Stimulated activated CD8-positive, alpha-beta memory T cell treated with anti-CD3 and anti-CD28 coated beads, Interleukin-4, amount 100 ng/mL, for 1 hour (primary cell): ENCODE measurements around the gene RABEP2.
"Not testable (repeated sequence)": the region's sequence is repeated elsewhere in the genome, so short reads cannot be mapped to it uniquely, and the experiment has no call there.

Experiments used
- DNase-seq, 2 donors: peaks; one replicate each; pipeline ENCODE4 v3.0.0-alpha.2; 2020; ENCODE audit warnings: low read depth in 2 of 2, low spot score in 1 of 2

Gene RABEP2

GRCh38 chr16:28933171-28933570 is 8.1 kb upstream of the RABEP2 start:
- DNase-seq, result no peak

DNA sequence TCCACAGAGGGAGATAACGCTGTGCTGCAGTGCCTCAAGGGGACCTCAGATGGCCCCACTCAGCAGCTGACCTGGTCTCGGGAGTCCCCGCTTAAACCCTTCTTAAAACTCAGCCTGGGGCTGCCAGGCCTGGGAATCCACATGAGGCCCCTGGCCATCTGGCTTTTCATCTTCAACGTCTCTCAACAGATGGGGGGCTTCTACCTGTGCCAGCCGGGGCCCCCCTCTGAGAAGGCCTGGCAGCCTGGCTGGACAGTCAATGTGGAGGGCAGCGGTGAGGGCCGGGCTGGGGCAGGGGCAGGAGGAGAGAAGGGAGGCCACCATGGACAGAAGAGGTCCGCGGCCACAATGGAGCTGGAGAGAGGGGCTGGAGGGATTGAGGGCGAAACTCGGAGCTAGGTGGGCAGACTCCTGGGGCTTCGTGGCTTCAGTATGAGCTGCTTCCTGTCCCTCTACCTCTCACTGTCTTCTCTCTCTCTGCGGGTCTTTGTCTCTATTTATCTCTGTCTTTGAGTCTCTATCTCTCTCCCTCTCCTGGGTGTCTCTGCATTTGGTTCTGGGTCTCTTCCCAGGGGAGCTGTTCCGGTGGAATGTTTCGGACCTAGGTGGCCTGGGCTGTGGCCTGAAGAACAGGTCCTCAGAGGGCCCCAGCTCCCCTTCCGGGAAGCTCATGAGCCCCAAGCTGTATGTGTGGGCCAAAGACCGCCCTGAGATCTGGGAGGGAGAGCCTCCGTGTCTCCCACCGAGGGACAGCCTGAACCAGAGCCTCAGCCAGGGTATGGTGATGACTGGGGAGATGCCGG is 7.5 kb upstream of the RABEP2 start:
- DNase-seq, result no peak

DNA sequence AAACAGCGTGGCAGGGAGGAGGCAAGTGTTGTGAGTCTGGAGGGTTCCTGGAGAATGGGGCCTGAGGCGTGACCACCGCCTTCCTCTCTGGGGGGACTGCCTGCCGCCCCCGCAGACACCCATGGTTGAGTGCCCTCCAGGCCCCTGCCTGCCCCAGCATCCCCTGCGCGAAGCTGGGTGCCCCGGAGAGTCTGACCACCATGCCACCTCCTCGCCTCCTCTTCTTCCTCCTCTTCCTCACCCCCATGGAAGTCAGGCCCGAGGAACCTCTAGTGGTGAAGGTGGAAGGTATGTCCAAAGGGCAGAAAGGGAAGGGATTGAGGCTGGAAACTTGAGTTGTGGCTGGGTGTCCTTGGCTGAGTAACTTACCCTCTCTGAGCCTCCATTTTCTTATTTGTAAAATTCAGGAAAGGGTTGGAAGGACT is 6.8 kb upstream of the RABEP2 start, which contains the start of gene CD19:
Gene CD19 (plus strand): TSS at position 171 of the 425 bp plus-strand sequence. CDS start 30 bp downstream, at position 201.
- no peak for DNase-seq

DNA sequence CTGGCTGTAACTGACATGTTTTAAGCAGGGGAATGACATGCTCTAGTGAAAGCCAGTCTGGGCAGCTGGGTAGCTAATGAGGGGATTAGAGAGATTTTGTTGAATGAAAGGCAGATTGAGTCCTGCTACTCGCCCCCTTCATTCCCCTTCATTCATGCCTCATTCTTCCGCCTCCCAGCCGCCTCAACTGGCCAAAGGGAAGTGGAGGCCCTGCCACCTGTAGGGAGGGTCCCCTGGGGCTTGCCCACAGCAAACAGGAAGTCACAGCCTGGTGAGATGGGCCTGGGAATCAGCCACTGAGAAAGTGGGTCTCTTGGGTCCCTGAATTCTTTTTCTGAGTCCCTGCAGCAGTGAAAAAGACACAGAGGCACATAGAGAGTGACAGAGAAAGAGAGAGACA is 5.6 kb upstream of the RABEP2 start:
- DNase-seq, result no peak

DNA sequence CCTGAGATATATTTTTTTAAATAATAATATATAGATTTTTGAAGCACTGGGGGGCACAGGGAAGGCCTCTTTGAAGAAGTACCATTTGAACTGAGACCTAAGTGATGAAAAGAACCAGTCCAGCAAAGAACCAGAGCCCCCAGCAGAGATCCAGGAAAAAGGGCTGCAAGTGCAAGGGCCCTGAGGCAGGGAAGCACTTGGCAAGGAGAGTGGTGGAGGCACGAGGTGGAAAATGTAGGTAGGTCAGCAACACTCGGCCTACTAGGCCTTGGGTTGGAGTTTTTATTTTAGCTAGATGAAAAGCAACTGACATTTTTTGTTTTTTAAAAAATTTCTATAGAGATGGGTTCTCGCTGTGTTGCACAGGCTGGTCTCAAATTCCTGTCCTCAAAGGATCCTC is 5.2 kb upstream of the RABEP2 start:
- DNase-seq, result no peak

DNA sequence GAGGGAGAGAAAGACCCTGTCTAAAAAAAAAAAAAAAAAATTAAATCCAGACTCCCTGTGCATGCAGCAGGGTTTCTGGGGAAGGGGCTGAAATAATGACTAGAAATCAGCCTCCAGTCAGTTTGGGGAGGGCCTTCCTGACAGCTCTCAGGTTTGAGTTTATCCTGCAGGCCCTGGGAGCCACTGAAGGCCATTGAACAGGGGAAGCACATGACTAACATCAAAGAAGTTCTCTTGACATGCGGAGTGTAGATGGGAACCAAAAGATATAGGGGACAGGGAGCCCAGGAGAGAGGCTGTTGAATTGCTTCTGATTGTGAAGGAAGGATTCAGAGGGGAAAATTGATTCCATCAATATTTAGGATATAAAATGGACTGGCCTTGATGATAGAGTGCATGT is 2.8 kb upstream of the RABEP2 start:
- DNase-seq, result no peak

GRCh38 chr16:28926284-28926683 is 1.2 kb upstream of the RABEP2 start:
- DNase-seq, result not testable (repeated sequence)

DNA sequence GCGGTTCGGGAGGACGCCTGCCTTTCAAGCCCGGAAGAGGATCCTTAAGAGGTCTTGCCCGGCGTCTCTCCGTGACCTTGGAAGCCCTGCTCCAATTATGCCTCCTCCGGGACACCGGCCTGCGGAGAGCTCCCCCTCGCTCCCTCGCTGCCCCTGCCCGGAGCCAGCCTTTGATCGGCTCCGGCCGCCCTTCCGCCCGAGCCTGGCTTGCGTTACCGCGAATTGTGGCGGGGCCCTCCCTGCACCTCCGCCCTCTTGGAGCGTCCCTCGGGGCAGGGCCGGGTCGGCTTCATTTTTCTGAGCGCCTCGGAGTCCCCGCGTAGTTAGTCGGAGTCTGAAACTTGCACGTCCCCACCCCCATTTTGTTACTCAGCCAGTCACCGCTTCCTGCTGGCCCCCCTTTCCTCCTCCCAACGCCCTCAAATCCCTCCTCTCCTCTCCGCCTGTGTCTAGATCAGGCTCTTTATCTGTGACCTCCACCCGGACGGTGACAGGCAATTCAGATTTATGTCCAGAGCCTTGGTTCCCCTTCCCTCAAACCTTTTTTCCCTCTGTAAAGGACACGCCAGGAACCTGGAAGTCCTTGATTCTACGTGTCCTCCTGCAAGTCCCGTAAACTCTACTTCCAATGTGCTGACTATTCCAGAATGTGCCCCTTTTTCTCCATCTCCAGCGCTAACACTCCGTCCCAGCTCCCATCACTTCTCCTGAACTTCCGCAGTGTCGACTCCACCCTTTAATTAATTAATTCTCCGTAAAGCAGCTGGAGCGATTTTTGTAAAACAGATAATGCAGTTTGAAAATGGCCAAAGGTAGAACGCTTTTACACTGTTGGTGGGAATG is 569 bp upstream of the RABEP2 start:
- peak; percentile 50 to 51 for DNase-seq

DNA sequence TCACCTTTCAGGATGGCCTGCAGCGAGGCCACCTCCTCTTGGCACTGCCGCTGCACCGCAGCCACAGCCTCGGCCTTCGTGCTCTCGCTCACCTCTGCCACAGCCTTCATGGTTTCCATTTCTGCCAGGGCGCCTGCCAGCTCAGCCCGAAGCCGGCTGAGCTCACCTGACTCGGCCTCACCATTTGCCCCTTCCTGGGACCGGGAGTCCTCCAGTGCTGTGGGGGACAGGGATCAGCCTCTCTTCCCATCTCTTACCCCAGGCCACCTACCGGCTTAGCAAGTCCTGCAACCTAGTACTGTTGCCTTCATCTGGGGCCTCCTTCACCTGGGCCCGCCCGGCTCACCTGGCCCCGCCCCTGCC is 658 bp downstream of the RABEP2 start:
- no peak for DNase-seq

DNA sequence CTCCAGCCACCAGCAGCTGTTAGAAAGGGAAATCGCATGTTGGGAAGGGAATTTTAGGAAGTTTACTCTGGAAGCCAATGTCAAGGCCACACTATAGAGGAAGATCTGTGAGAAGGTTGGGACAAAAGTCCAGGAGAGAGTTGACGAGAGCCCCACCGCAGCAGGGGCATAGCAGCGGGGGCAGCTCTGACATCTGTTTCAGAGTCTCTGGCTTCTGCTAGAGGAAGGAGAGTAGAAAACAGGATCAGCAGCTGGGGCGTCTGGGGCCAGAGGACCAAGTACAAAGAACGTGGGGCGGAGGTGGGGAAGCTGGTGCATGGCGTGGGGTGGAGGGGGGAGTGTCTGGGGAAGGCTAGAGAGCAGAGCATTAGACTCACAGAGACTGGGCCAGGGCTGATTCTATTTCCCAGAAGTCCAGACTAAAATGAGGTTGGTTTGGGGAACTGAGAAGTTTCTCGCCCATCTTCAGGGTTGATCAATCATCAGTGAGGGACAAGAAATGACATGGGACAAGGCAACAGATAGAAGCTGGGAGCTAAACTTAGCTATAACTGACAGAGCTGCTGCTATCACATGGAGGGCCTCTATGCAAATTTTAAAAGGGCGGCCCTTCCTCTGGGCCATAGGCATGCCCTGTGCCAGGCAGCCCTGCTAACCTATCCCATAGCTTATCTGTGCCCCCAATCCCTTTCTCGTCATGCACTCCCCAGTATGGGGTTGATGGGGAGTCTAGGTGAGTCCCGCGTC is 1.2 kb downstream of the RABEP2 start:
- no peak for DNase-seq

GRCh38 chr16:28923231-28923587 is 1.8 kb downstream of the RABEP2 start:
- no peak for DNase-seq

DNA sequence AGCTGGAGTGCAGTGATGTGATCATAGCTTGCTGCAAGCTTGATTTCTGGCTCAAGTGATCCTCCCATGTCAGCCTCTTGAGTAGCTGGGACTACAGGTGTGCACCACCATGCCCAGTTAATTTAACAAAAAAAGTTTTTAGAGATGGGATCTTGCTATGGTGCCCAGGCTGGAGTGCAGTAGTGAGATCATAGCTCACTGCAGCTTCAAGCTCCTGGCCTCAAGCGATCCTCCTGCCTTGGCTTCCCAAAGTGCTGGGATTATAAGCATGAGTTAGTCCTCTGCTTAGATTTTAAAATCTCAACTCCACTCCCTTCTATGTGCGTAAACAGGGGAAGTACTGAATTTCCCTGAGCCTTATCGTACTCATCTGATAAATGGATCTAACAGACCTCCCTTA is 6.3 kb downstream of the RABEP2 start:
- no peak for DNase-seq

GRCh38 chr16:28917095-28917494 is 7.9 kb downstream of the RABEP2 start:
- DNase-seq, result no peak

GRCh38 chr16:28915181-28915580 is 9.9 kb downstream of the RABEP2 start:
- no peak for DNase-seq

GRCh38 chr16:28913946-28914724 is 10.9 kb downstream of the RABEP2 start:
- no peak for DNase-seq

GRCh38 chr16:28912558-28912957 is 12.5 kb downstream of the RABEP2 start:
- DNase-seq, result no peak

DNA sequence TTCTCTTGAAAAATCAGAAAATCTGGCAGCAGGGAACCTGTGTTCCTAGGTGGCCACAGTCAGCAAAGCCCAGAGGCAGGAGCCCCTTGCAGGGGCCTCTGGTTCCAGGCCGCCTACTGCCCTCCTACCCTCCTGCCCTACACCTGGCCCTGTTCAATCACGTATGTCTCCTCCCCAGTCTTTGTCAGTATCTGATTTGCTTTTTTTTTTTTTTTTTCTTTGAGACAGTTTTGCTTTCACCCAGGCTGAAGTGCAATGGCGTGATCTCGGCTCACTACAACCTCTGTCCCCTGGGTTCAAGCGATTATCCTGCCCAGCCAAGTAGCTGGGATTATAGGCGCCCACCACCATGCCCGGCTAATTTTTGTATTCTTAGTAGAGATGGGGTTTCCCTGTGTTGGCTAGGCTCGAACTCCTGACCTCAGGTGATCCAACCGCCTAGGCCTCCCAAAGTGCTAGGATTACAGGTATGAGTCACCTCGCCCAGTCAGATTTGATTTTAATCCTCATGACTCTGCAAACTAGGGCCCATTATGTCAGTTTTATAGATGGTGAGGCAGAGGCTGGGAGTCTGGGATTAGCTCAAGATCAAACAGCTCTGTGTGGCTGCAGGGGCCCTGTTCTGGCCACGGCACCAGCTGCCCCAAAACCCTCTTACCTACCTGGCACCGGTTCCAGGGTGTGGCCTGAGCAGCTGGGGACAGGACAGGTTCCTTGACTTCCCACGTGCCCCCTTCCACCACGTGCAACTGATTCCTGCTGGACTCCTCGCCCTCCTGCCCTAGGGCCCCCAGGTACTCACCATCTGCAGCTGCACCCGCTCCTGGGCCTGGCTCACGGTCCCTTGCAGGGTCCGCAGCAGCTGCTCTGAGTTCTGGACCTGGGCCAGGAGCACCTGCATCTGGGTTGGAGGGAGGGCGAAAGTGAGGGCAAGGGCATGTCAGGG is 14.7 kb downstream of the RABEP2 start:
- no peak for DNase-seq

- DNase-seq, result no peak
Observed at GRCh38 chr16:28905800-28906372, 19.2 kb downstream of the RABEP2 start.

GRCh38 chr16:28905229-28905754 is 19.7 kb downstream of the RABEP2 start:
- no peak for DNase-seq
